Stimulated activated CD4-positive, alpha-beta T cell treated with anti-CD3 and anti-CD28 coated beads, Interleukin-2, amount 100 ng/mL, for 24 hours (primary cell): Measurements from ENCODE around the gene TBC1D2.

Experiments
- DNase-seq, 2 donors: peaks; one replicate each; pipeline ENCODE4 v3.0.0-alpha.2; 2020

TBC1D2 gene

GRCh38 chr9:98159790-98160189, 95.7 kb downstream of the TBC1D2 start:
- no peak for DNase-seq

- DNase-seq = no peak
These were observed 96.1 kb downstream of the TBC1D2 start for GRCh38 chr9:98159301-98159700.

- no peak for DNase-seq
These were observed 97.2 kb downstream of the TBC1D2 start for GRCh38 chr9:98158071-98158831.

- DNase-seq = no peak
These were observed 98.1 kb downstream of the TBC1D2 start for GRCh38 chr9:98157372-98157771.

GRCh38 chr9:98154678-98155077, 100.8 kb downstream of the TBC1D2 start:
- DNase-seq = no peak

- DNase-seq = no peak
These were observed 102.9 kb downstream of the TBC1D2 start for GRCh38 chr9:98152526-98152925.

- DNase-seq = no peak
These were observed 104.7 kb downstream of the TBC1D2 start for GRCh38 chr9:98150721-98151120.

GRCh38 chr9:98150164-98150563, 105.3 kb downstream of the TBC1D2 start:
- no peak for DNase-seq

GRCh38 chr9:98149422-98149821, 106.0 kb downstream of the TBC1D2 start:
- no peak for DNase-seq
